GM12878 (cell line): ENCODE measurements around the gene SYN1. TPM values are rescaled to one million over a fixed set of nuclear protein-coding genes. Genes with fewer than 3 reads are reported as not detected.

Experiments
- ATAC-seq: fragments of 200-7000 bp; cut with Tn5 transposase; 3 replicates; pipeline ENCODE4 v1.9.1; 2020; ENCODE audit warnings: mild to moderate bottlenecking, moderate library complexity
- BruUV-seq: library from RNA; stranded (reverse); fragments of 400-500 nt; replicated peaks from 2 replicates; lab custom pipeline; 2021; lab: Mats Ljungman, UMichigan
- CTCF ChIA-PET: fragments of 300-600 bp; sonication (Branson Sonifier 250); formaldehyde crosslinking; extraction: SDS; loops from one replicate; lab custom pipeline; 2021; ENCODE audit warnings: inconsistent platforms; lab: Yijun Ruan, JAX
- POLR2A ChIA-PET: fragments of 350-600 bp; formaldehyde crosslinking; extraction: SDS; loops from one replicate; lab custom pipeline; 2021; ENCODE audit warnings: inconsistent platforms; lab: Charles Lee
- RAD21 ChIA-PET: fragments of 300-600 bp; sonication (Branson Sonifier 250); formaldehyde crosslinking; loops from one replicate; lab custom pipeline; 2023; ENCODE audit warnings: antibody characterized with exemption; ENCODE audit not compliant: unreplicated experiment; lab: Charles Lee
- SMC1A ChIA-PET: fragments of 300-600 bp; sonication (Branson Sonifier 250); formaldehyde crosslinking; loops from one replicate; lab custom pipeline; 2023; ENCODE audit not compliant: unreplicated experiment, uncharacterized antibody; lab: Charles Lee
- DNase-seq: peaks from one replicate; pipeline ENCODE4 v3.0.0-alpha.2; 2011; ENCODE audit warnings: low read depth, low spot score
- FAIRE-seq: peaks from 3 replicates; lab custom pipeline; 2011; peaks lifted over from hg19 to GRCh38; lab: Jason Lieb, UNC
- H2AFZ ChIP-seq: 2 replicates; pipeline ENCODE4 v1.6.0; 2011; ENCODE audit warnings: low read depth, low read length, control low read depth; ENCODE audit not compliant: control insufficient read depth
- H3K27ac ChIP-seq: 2 replicates; pipeline ENCODE4 v1.5.1; 2011; ENCODE audit warnings: control low read depth; ENCODE audit not compliant: control insufficient read depth, insufficient read depth
- H3K27me3 ChIP-seq, 2 experiments: replicated peaks in 1 of 2; 2 replicates each; pipeline versions ENCODE4 v1.6.0 to v1.6.1; 2011; ENCODE audit warnings: low read length in 1 of 2; ENCODE audit not compliant: control insufficient read depth in 2 of 2, insufficient read depth in 2 of 2
- H3K36me3 ChIP-seq, 2 experiments: 2 replicates each; pipeline ENCODE4 v1.5.1; 2011; ENCODE audit warnings: low read length in 1 of 2; ENCODE audit not compliant: control insufficient read depth in 2 of 2, insufficient read depth in 2 of 2
- H3K4me1 ChIP-seq: 2 replicates; pipeline ENCODE4 v1.6.1; 2011; ENCODE audit warnings: mild to moderate bottlenecking, low read length, moderate library complexity, mixed read lengths; ENCODE audit not compliant: control insufficient read depth, insufficient read depth
- H3K4me2 ChIP-seq: 2 replicates; pipeline ENCODE4 v1.6.0; 2011; ENCODE audit warnings: control low read depth; ENCODE audit not compliant: control insufficient read depth, insufficient read depth
- H3K4me3 ChIP-seq: fragments of 200-600 bp; sonication (generic); 2 replicates; pipeline ENCODE4 v1.5.1; 2016
- H3K79me2 ChIP-seq: 2 replicates; pipeline ENCODE4 v1.6.0; 2011; ENCODE audit warnings: low read length; ENCODE audit not compliant: control insufficient read depth, insufficient read depth
- H3K9ac ChIP-seq: 2 replicates; pipeline ENCODE4 v1.8.0; 2011; ENCODE audit warnings: low read length, control low read depth, mixed read lengths; ENCODE audit not compliant: control insufficient read depth, insufficient read depth
- H3K9me3 ChIP-seq: replicated peaks from 3 replicates; pipeline ENCODE4 v1.5.1; 2011; ENCODE audit warnings: mild to moderate bottlenecking, low read length; ENCODE audit not compliant: control insufficient read depth, insufficient read depth
- H4K20me1 ChIP-seq: 2 replicates; pipeline ENCODE4 v1.6.0; 2011; ENCODE audit not compliant: control insufficient read depth, insufficient read depth
- BCL11A ChIP-seq: IDR thresholded peaks from 2 replicates; pipeline ENCODE4 v1.6.1; 2011; ENCODE audit warnings: low read depth, low read length
- BCL3 ChIP-seq: IDR thresholded peaks from 2 replicates; pipeline ENCODE4 v1.6.1; 2011; ENCODE audit warnings: borderline replicate concordance, low read depth, mild to moderate bottlenecking, moderate library complexity, low read length; ENCODE audit not compliant: insufficient read depth, poor library complexity, severe bottlenecking
- ELK1 ChIP-seq: IDR thresholded peaks from 2 replicates; pipeline ENCODE4 v1.6.1; 2012; ENCODE audit warnings: low read depth, low read length, improper control_type of control experiment
- ETV6 ChIP-seq, 2 experiments: fragments of 450-650 bp in 1 of 2; IDR thresholded peaks in 1 of 2; conservative IDR thresholded peaks in 1 of 2; 2 replicates each; pipeline ENCODE4 v1.6.1; 2014; ENCODE audit warnings: antibody characterized with exemption in 1 of 2, borderline replicate concordance in 1 of 2, low read depth in 1 of 2, mild to moderate bottlenecking in 1 of 2, moderate library complexity in 1 of 2
- FOS ChIP-seq: IDR thresholded peaks from 3 replicates; pipeline ENCODE4 v1.6.1; 2011; ENCODE audit warnings: borderline replicate concordance; ENCODE audit not compliant: insufficient read length; ENCODE audit errors: extremely low read depth
- GATAD2B ChIP-seq: fragments of 450-650 bp; conservative IDR thresholded peaks from 2 replicates; pipeline ENCODE4 v1.6.1; 2017; ENCODE audit warnings: low read depth, mild to moderate bottlenecking, moderate library complexity
- HDAC6 ChIP-seq: fragments of 200-600 bp; sonication (generic); IDR thresholded peaks from one replicate; pipeline ENCODE4 v1.8.0; 2017; ENCODE audit warnings: antibody characterized with exemption; ENCODE audit not compliant: unreplicated experiment
- NFIC ChIP-seq: IDR thresholded peaks from 2 replicates; pipeline ENCODE4 v1.6.1; 2012; ENCODE audit warnings: low read depth, mild to moderate bottlenecking, inconsistent platforms, low read length, moderate library complexity
- PBX3 ChIP-seq: IDR thresholded peaks from 2 replicates; pipeline ENCODE4 v1.6.1; 2011; ENCODE audit warnings: mild to moderate bottlenecking, low read depth, low read length, moderate library complexity; ENCODE audit not compliant: insufficient replicate concordance
- PML ChIP-seq: IDR thresholded peaks from 2 replicates; pipeline ENCODE4 v1.6.1; 2012; ENCODE audit warnings: low read length, inconsistent platforms
- SMAD1 ChIP-seq: fragments of 450-650 bp; IDR thresholded peaks from 2 replicates; pipeline ENCODE4 v1.6.1; 2018; ENCODE audit warnings: mild to moderate bottlenecking, low read depth; ENCODE audit not compliant: partially characterized antibody
- SRF ChIP-seq, 2 experiments: IDR thresholded peaks; 2 replicates each; pipeline ENCODE4 v1.6.1; 2011; ENCODE audit warnings: low read depth in 2 of 2, low read length in 2 of 2, mild to moderate bottlenecking in 1 of 2, moderate library complexity in 1 of 2
- STAT1 ChIP-seq: fragments of 450-650 bp; conservative IDR thresholded peaks from 2 replicates; pipeline ENCODE4 v1.6.1; 2014; ENCODE audit warnings: antibody characterized with exemption, mild to moderate bottlenecking
- WRNIP1 ChIP-seq: IDR thresholded peaks from 2 replicates; pipeline ENCODE4 v1.6.1; 2011; ENCODE audit warnings: low read depth, low read length, improper control_type of control experiment, borderline replicate concordance
- ZBTB4 ChIP-seq: fragments of 450-650 bp; formaldehyde crosslinking; IDR thresholded peaks from 2 replicates; pipeline ENCODE4 v1.4.0; 2022; ENCODE audit warnings: mild to moderate bottlenecking, moderate library complexity
- WGBS: methylation state at CpG from one replicate; pipeline ENCODE4 v1.1.6; 2016; ENCODE audit warnings: low lambda C conversion rate; ENCODE audit not compliant: insufficient replicate concordance, insufficient coverage; ENCODE audit errors: missing lambda C conversion rate; 5-methylcytosine and 5-hydroxymethylcytosine counted together
- in situ Hi-C: fragments of 300-500 bp; cut with MboI; formaldehyde crosslinking; loops from 9 replicates; pipeline ENCODE4 v1.14.3; 2018; ENCODE audit warnings: mixed read lengths
- intact Hi-C: fragments of 100-400 bp; cut with micrococcal nuclease; formaldehyde crosslinking; loops from one replicate; pipeline ENCODE4 v1.14.2; 2022; ENCODE audit not compliant: unreplicated experiment
- polyA plus RNA-seq, 11 experiments: library from polyadenylated mRNA; depleted of rRNA in 4 of 11; unstranded in 6 of 11; stranded (reverse) in 5 of 11; fragments of >200 nt; fragmentation: Nextera tagmentation in 4 of 11; fragmentation: Illumina TruSeq in 1 of 11; extraction: Ambion mirVana in 4 of 11; extraction: Trizol in 1 of 11; gene quantifications; 1 replicate in 1 of 11; 2 replicates in 10 of 11; pipeline versions ENCODE4 v1.2.1 to v1.2.3, GENCODE V29; 2011 to 2016; ENCODE audit warnings: inconsistent platforms in 2 of 11, missing spikeins in 2 of 11, low read depth in 1 of 11
- total RNA-seq, 4 experiments: library from RNA; depleted of rRNA in 3 of 4; stranded (reverse); fragments of >200 nt in 3 of 4; fragmentation: Illumina TruSeq in 1 of 4; extraction: Trizol in 1 of 4; gene quantifications; 2 replicates each; pipeline versions ENCODE4 v1.2.1 to v1.2.3, GENCODE V29; 2013 to 2021

Gene SYN1
- total and polyA plus RNA-seq, 10 of the 15 experiments (the other 5 are each of a cell fraction or from before 2014, with no cell fraction given), result 0.09 to 0.57 (median 0.16) TPM; not detected in 3

GRCh38 chrX:47631676-47632075 is 12.0 kb upstream of the SYN1 start:
- FAIRE-seq (no peak), ATAC-seq (no peak), DNase-seq (no peak)
- Histone ChIP-seq H3K36me3 (peaks cover 0 to under 1% of the 10 kb centered on the region in 2 experiments; a peak in 2 of 4 replicates), H3K27ac (no peak overlapping the region), H2AFZ (no peak overlapping the region), H3K4me1 (peaks cover 33% of the 10 kb centered on the region), H3K4me3 (no peak overlapping the region), H3K4me2 (no peak overlapping the region), H3K9me3 (no peaks in the 10 kb centered on the region), H3K9ac (no peak overlapping the region), H4K20me1 (no peaks in the 10 kb centered on the region), H3K27me3 (no peaks in the 10 kb centered on the region), H3K79me2 (no peaks in the 10 kb centered on the region)
- 81% methylated on average over 5 of the region's 5 CpGs for WGBS
- ChIA-PET SMC1A (interaction anchor here (1.0 kb wide), 1 partner anchor 13 kb away, joined by 4 read pairs; no protein-coding TSS in a partner anchor), RAD21 (interaction anchor here (1.2 kb wide), 1 partner anchor 13 kb away, joined by 3 read pairs; no protein-coding TSS in a partner anchor), POLR2A (interaction anchor here (1.2 to 1.8 kb wide), 3 partner anchors 13 to 67 kb away, joined by 3 to 6 read pairs (median 5); partner anchors contain the start of gene ELK1), CTCF (interaction anchor here (1.0 to 1.7 kb wide), 2 partner anchors 13 to 16 kb away, joined by 4 read pairs; no protein-coding TSS in a partner anchor)
- no TSS peak for BruUV-seq
- TF ChIP-seq FOS (no peak), HDAC6 (no peak), NFIC (no peak), BCL3 (no peak), WRNIP1 (no peak), SMAD1 (no peak), ELK1 (no peak), ETV6 (conservative IDR thresholded peaks at IDR 0.05 in 1 of 2, IDR thresholded peaks at IDR 0.05 in 1 of 2; ENCODE audit: borderline replicate concordance in 1 of 2, low read depth in 1 of 2) (no peak), BCL11A (no peak), ZBTB4 (CRISPR knock-in tag) (no peak), SRF (IDR thresholded peaks at IDR 0.05; ENCODE audit: low read depth in 2 of 2, low read length in 2 of 2) (no peak), PBX3 (no peak), PML (no peak), STAT1 (no peak), GATAD2B (no peak)
- in situ Hi-C loops (no loop called here), intact Hi-C loops (loop anchor here (10.0 kb wide), 1 partner anchor 147 kb away; the partner anchor contains the start of gene ZNF41)
